ENCODE measurements around the gene SDK1. TPM values are rescaled to one million over a fixed set of nuclear protein-coding genes. Genes with fewer than 3 reads are reported as not detected.

SDK1 gene
- total RNA-seq, 4 donors from 2014 or later, result 2.0 to 9.3 (median 3.8) TPM

DNA sequence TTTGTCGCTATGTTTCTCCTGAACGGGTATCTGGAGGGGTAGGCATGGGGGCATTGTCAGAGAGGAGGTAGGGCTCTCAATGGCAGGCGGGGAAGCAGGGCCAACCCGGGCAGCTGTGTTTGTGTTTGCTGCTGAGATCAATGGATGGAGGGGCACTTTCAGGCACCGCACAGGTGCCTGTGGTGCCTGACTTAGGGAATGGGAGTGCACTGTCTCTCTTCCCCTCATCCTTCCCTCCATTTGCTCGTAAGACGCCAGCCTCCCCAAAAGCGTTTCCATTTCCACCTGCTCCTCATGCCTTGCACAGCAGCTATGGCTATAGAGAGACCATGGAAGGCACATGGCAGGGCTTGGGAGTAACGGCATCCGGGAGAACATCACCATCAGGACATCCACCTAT, 765.2 kb downstream of the SDK1 start:
- DNase-seq, result no peak
- H3K36me3 ChIP-seq, result no peaks in the 10 kb centered on the region
- H3K27ac ChIP-seq, result no peak overlapping the region
- H3K9me3 ChIP-seq, result no peaks in the 10 kb centered on the region
- no peak overlapping the region for H3K4me3 ChIP-seq
- intact Hi-C loops (cut with DNase I), result no loop called here
- TF ChIP-seq, protein P1, sequence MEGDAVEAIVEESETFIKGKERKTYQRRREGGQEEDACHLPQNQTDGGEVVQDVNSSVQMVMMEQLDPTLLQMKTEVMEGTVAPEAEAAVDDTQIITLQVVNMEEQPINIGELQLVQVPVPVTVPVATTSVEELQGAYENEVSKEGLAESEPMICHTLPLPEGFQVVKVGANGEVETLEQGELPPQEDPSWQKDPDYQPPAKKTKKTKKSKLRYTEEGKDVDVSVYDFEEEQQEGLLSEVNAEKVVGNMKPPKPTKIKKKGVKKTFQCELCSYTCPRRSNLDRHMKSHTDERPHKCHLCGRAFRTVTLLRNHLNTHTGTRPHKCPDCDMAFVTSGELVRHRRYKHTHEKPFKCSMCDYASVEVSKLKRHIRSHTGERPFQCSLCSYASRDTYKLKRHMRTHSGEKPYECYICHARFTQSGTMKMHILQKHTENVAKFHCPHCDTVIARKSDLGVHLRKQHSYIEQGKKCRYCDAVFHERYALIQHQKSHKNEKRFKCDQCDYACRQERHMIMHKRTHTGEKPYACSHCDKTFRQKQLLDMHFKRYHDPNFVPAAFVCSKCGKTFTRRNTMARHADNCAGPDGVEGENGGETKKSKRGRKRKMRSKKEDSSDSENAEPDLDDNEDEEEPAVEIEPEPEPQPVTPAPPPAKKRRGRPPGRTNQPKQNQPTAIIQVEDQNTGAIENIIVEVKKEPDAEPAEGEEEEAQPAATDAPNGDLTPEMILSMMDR (IDR thresholded peaks at IDR 0.05), result no peak
- no peak for TF ChIP-seq POLR2A (IDR thresholded peaks at IDR 0.05)
- 88 to 91% methylated on average over 6 to 8 of the region's 10 CpGs for WGBS, 2 donors
- no peaks in the 10 kb centered on the region for H3K27me3 ChIP-seq
- no peaks in the 10 kb centered on the region for H3K4me1 ChIP-seq

DNA sequence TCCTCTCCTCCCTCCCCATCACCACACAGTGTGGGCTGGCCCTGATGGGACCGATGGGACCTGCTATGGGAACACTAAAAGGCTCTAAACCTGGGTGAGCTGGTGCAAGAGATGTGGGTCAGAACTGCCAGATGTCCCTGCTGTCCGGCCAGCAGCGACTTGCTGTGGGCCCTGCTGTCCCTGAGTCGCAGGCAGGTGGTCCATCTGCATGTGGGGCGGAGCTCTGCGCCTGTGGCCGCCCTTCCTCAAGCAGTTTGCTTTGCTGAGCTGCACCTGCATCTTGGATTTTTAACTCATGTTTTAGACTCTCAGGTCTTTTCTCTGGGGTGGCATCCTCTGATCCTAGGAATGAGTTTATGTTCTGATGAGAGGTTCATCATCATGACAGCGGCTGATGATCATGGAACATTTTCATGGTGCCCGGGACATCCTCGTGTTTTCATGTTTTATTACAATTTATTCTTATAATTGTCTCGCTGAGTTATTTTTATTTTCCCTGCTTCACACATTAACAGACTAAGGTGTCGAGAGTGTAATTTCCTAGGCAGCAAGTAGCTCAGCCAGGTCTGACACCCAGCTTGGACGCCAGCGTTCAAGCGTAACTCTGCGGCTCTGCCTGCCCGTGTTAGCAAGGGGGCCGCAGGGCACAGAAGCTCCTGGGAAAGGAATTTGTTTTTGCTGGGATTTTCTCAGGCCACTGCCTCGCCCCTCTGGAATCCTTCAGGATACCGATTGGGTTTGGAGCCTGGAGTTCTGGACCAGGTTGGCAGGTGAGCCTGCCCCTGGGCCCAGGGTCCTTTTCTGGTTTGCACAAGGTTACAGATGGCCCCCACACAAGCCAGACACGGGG, 765.8 kb downstream of the SDK1 start:
- H3K36me3 ChIP-seq, result no peaks in the 10 kb centered on the region
- no peaks in the 10 kb centered on the region for H3K27me3 ChIP-seq
- no peak for TF ChIP-seq POLR2A (IDR thresholded peaks at IDR 0.05)
- TF ChIP-seq, protein P1 (IDR thresholded peaks at IDR 0.05), result no peak
- WGBS, 2 donors, result 81 to 85% methylated on average over 10 to 12 of the region's 21 CpGs
- no peak overlapping the region for H3K4me3 ChIP-seq
- DNase-seq, result no peak
- intact Hi-C loops (cut with DNase I), result no loop called here
- no peaks in the 10 kb centered on the region for H3K9me3 ChIP-seq
- no peaks in the 10 kb centered on the region for H3K4me1 ChIP-seq
- no peak overlapping the region for H3K27ac ChIP-seq

DNA sequence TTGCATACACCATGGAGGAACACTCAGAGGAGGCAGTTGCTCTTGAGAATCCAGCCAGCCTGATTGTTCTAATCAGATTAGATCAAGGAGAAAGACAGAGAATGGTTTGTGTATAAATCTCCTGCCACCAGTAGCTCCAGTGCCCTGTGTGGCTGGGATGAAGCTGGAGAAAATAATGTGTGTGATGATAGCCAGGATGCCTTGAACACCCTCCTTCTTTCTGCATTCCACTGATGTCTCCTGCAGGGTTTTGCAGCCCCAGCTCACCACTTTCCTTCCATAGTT, 766.4 kb downstream of the SDK1 start:
- no peak for TF ChIP-seq POLR2A (IDR thresholded peaks at IDR 0.05)
- TF ChIP-seq, protein P1 (IDR thresholded peaks at IDR 0.05), result no peak
- Histone ChIP-seq H3K4me3 (no peak overlapping the region), H3K4me1 (no peaks in the 10 kb centered on the region), H3K27me3 (no peaks in the 10 kb centered on the region), H3K27ac (no peak overlapping the region), H3K9me3 (no peaks in the 10 kb centered on the region), H3K36me3 (no peaks in the 10 kb centered on the region)
- no peak for DNase-seq
- intact Hi-C loops (cut with DNase I), result no loop called here

DNA sequence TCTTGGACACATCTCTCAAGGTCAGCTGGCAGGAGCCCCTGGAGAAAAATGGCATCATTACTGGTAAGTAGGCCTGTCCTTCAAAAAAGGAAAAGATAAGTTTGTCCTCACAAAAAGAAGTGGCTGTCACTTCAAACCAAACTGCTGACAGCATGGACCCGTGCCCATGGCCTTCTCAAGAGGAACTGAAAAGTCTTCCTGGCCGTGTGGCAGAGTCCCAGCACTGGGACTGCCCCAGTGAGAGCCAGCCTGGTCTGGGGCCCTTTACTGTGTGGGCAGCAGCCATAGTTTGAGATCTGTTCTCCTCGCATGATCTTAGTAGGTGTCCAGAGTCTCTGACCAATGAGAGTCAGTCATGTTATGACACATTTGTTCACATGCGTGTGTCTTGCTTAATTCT, 766.8 kb downstream of the SDK1 start:
- WGBS, 2 donors, result 87 to 90% methylated on average over 2 to 4 of the region's 4 CpGs

DNA sequence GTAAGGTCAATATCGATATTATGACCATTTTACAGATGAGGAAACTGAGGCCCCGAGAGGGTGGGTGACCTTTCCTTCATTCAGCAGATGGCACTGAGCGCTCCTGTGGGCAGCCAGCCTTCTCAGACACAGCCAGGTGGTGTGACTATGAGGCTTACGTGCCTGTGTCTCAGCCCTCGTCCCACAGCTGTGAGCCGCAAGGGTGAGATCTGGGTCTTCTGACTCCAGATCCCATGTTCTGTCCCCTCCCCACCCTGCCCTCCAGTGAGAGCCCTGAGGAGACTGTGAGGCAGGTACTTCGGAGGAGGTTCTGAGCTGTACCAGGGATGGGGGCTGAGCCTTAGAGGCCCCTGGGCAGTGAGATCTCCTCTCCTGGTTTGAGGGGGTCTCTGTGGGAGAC, 767.2 kb downstream of the SDK1 start:
- Histone ChIP-seq H3K27me3 (no peaks in the 10 kb centered on the region), H3K27ac (no peak overlapping the region), H3K4me1 (no peaks in the 10 kb centered on the region), H3K9me3 (no peaks in the 10 kb centered on the region), H3K36me3 (no peaks in the 10 kb centered on the region), H3K4me3 (no peak overlapping the region)
- TF ChIP-seq POLR2A (IDR thresholded peaks at IDR 0.05), result no peak
- TF ChIP-seq, protein P1 (IDR thresholded peaks at IDR 0.05), result no peak
- 96 to 98% methylated on average over 4 to 7 of the region's 7 CpGs for WGBS, 2 donors
- no peak for DNase-seq
- intact Hi-C loops (cut with DNase I), result no loop called here

More for the DNA sequence above, 766.8 kb downstream of the SDK1 start:
- Histone ChIP-seq H3K36me3 (no peaks in the 10 kb centered on the region), H3K27ac (no peak overlapping the region), H3K9me3 (no peaks in the 10 kb centered on the region), H3K4me1 (no peaks in the 10 kb centered on the region), H3K27me3 (no peaks in the 10 kb centered on the region), H3K4me3 (no peak overlapping the region)
- TF ChIP-seq POLR2A (IDR thresholded peaks at IDR 0.05), result no peak
- TF ChIP-seq, protein P1 (IDR thresholded peaks at IDR 0.05), result no peak
- intact Hi-C loops (cut with DNase I), result no loop called here
- no peak for DNase-seq
